ENCODE data around the gene KRTAP9-8.
A peak's percentile ranks its signal among the peaks of the same experiment; 100 is the strongest.
"Not testable (repeated sequence)": the region's sequence is repeated elsewhere in the genome, so short reads cannot be mapped to it uniquely, and the experiment has no call there.

The KRTAP9-8 gene

DNA sequence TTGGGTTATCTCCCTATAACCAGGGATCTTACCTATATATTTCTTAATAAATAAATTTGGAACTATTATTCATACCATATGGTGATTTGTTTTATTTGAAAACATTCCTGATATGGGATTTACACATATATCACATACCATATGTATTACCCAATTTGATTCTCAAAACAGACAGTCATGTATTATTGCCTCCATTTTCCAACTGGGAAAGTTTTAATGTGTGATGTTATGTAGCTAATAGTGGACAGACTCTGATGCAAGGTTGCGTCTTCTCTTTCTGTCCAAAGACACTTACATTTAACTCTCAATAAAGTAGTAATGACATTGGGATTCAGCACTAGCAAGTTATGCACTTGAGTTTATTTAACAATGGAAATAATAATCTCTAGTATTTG lies 18.5 kb downstream of the KRTAP9-8 start:
- DNase-seq, result no peak

DNA sequence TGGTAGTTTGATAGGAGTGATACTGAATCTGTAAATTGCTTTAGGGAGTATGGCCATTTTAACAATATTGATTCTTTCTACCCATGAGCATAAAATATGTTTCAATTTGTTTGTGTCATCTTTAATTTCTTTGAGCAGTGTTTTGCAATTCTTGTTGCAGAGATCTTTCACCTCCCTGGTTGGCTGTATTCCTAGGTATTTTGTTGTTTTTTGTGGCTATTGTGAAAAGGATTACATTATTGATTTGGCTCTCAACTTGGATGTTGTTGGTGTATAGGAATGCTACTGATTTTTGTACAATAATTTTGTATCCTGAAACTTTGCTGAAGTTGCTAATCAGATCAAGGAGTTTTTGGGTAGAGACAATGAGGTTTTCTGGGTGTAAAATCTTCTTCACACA lies 20.6 kb downstream of the KRTAP9-8 start:
- DNase-seq, result no peak

DNA sequence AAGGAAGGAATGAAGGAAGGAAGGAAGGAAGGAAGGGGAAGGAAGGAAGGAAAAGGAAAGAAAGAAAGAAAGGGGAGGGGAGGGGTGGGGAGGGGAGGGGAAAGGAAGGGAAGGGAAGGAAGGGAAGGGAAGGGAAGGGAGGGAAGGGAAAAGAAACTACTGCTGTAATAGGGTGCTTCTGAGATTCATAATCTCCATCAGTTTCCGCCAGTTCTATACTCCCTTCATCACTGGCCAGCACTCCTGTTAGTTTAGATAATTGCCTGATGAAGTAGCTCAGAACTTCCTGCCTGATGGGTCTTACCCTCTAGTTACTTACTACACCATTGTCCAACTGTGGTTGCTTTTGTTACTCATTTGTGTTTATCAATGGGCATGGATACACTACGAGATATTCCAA lies 25.4 kb downstream of the KRTAP9-8 start:
- no peak for DNase-seq

DNA sequence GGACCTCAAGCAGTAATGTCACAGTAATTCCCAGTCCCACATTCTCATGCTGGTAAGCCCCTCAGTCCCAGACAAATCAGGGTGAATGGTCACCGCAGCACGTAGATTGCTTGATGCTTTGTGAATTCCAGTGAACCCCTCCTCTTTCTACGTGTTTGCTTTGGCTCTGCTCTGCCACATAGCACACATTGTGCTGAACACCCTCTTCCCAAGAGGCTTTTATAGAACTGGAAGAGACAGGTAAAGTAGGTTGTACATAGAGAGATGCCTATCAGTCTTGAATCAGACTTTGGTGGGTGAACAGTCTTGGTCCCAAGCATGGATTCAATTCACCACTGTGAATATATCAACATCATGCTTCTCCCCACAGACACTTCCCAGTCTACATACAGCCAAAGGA lies 26.8 kb downstream of the KRTAP9-8 start:
- no peak for DNase-seq

DNA sequence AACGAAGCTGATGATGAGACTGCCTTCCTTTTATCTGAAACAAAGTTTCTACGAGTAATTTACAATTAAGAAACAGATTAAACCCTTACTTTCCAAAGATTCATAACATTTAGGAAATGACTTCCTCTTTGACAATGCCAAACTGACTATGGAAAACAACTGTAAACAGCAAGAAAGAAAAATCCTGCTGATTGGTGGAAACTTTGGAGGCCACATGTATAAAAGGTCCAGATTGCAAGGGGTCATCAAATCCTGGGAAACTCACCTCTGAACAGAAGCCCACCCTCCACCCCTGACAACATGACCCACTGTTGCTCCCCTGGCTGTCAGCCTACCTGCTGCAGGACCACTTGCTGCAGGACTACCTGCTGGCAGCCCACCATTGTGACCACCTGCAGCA lies 27.3 kb downstream of the KRTAP9-8 start, which contains the start of gene KRTAP9-6:
KRTAP9-6 (plus strand) TSS at position 301 of the 400 bp plus-strand sequence; CDS start at position 301, 0 bp downstream.
- DNase-seq, result no peak

DNA sequence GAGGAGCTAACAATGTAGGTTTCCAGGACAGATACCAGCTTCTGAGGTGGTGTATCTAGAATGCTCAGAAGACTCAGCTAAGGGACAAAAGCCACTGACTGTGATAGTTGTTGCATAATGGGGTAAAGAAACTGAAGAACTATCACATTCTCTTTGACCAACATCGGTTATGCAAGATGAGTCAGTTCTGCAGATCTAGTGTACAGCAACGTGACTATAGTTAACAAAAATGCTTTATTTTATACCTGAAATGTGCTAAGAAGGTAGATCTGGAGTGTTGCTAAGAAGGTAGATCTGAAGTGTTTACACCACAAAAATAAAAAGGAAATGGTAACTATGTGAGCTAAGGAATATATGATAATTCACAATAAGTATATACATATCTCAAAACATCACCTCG lies 29.9 kb downstream of the KRTAP9-8 start:
- no peak for DNase-seq

DNA sequence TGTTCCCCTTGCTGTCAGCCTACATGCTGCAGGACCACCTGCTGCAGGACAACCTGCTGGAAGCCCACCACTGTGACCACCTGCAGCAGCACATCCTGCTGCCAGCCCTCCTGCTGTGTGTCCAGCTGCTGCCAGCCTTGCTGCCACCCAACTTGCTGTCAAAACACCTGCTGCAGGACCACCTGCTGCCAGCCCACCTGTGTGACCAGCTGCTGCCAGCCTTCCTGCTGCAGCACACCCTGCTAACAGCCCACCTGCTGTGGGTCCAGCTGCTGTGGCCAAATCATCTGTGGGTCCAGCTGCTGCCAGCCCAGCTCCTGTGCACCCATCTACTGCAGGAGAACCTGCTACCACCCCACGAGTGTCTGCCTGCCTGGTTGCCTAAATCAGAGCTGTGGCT lies 33.5 kb downstream of the KRTAP9-8 start:
- DNase-seq, result not testable (repeated sequence)

DNA sequence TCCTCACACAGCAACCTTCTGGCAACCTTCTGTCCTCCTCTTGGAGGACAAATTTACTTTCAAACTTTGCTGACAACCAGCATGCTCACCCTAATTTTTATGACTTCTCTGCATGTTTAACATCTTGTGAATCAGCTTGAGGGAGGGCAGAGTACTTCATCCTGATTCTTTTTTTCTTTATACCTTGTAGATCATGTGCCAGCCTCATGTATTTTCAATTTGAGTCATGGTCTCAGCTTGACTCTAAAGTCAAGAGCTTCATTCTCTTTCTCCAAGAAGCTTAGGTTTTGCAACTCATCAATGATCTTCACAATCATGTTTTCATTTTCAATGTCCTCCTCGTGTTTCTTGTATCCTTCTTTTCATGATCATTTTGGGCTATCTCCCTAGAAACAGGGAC lies 34.1 kb downstream of the KRTAP9-8 start:
- no peak for DNase-seq

DNA sequence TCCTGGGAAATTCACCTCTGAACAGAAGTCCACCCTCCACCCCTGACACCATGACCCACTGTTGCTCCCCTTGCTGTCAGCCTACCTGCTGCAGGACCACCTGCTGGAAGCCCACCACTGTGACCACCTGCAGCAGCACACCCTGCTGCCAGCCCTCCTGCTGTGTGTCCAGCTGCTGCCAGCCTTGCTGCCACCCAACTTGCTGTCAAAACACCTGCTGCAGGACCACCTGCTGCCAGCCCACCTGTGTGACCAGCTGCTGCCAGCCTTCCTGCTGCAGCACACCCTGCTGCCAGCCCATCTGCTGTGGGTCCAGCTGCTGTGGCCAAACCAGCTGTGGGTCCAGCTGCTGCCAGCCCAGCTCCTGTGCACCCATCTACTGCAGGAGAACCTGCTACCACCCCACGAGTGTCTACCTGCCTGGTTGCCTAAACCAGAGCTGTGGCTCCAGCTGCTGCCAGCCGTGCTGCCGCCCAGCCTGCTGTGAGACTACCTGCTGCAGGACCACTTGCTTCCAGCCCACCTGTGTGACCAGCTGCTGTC lies 37.9 kb downstream of the KRTAP9-8 start, which contains the start of gene KRTAP9-7:
KRTAP9-7 (plus strand) TSS at position 51 of the 543 bp plus-strand sequence; CDS start at position 51, 0 bp downstream.
- DNase-seq, result not testable (repeated sequence)

DNA sequence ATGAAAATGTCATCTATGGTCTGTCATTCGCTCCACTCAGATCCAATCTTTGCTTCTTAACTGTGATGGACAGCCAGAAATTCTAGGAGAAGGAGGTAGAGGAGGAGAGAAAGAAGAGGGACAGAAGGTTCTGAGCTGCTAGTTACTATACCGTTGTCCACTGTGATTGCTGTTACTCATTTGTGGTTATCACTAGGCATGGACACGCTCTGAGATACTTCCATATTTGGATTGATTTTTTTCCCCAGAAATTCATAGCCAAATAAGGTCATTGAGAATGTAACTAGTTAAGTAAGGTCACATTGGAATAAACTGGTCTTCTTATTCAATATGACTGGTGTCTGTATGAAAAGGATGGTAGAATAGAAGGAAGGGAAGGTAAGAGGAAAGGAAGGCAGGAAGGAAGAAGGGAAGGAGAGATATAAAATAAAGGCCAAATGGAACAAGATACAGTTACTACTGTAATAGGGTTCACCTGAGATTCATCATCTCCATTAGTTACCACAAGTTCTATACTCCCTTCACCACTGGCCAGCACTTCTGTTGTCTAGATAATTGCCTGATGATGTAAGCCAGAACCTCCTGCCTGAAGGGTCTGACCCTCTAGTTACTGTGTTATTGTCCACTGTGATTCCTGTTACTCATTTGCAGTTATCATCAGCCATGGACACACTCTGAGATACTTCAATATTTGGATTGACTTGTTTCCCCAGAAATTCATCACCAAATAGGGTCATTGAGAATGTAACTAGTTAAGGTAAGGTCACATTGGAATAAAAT lies 40.6 kb downstream of the KRTAP9-8 start:
- DNase-seq, result peak; percentile 39

DNA sequence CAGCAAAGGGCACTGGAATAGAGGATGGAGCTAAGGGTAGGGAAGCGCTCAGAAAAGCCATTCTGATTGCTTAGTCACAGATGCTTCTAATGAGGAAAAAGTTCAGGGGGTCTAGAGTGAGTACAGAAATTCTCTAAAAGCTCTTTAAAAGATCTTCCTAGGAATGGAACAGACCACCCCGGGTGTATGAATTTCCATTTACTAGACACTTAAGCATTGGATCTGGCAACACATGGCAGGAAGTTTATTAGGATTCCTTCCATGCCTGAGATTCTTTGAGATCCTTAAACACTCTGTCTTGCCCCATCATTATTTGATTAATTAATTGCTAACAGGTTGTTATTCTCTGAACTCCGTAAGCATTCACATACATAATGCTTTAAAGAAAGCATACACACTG lies 46.2 kb downstream of the KRTAP9-8 start:
- peak; percentile 48 for DNase-seq

DNA sequence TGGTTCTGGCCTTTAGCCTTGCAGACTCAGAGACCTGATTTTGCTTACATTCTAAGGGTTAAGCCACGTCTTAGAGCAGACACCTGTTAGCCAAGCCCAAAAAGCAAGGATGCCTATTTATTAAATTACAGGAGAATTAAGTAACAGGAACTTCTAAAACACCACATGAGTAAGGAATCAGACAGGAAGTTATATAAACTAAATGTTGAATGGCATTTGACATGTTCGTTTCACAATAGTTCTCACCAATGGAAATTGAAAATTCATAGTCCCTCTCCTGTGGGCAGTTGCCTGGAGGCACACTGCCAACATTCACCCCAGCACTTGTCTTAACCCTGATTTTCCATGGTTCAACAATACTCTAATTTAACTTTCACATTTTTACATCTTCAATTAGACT lies 46.7 kb downstream of the KRTAP9-8 start:
- peak; percentile 60 for DNase-seq

DNA sequence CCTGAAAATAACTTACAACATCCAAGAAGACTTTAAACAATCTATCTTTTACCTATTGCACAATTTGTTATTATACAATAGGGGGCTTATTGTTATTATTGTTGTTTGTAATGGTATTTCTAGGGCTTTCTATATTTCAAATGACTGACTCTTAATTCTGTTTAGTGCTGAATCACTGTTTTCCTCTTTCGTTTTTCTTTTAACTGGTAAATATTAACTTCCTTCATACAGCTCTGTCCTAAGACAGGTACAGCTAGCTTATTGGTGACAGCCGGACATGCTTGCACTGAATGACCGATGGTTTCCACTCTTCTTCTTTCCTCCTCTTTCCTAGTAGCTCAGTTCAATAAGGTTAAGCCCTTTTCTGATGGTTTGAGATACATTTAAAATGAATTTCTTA lies 49.3 kb downstream of the KRTAP9-8 start:
- no peak for DNase-seq
